Small intestine (tissue), 7 donors: Measurements from ENCODE around the gene GRIK1. TPM values are rescaled to one million over a fixed set of nuclear protein-coding genes. Genes with fewer than 3 reads are reported as not detected.

Experiments
- DNase-seq, 2 donors: peaks; one replicate each; pipeline versions ENCODE4 v3.0.0 to v3.0.0-alpha.2; 2013
- FAIRE-seq: peaks from 2 replicates; lab custom pipeline; 2012; peaks lifted over from hg19 to GRCh38; lab: Jason Lieb, UNC
- H3K27ac ChIP-seq, 3 donors: one replicate each; pipeline ENCODE4 v1.5.1; 2013; ENCODE audit warnings: low read length in 2 of 3, mild to moderate bottlenecking in 2 of 3, control low read depth in 1 of 3, inconsistent platforms in 1 of 3, low read depth in 1 of 3, moderate library complexity in 1 of 3
- H3K27me3 ChIP-seq, 3 donors: one replicate each; pipeline ENCODE4 v1.6.1; 2013; ENCODE audit warnings: low read length in 3 of 3, inconsistent platforms in 1 of 3; ENCODE audit not compliant: control insufficient read depth in 3 of 3, insufficient read depth in 3 of 3
- H3K36me3 ChIP-seq, 3 donors: one replicate each; pipeline ENCODE4 v1.6.1; 2013; ENCODE audit warnings: low read length in 3 of 3, inconsistent platforms in 1 of 3, low read depth in 1 of 3, mild to moderate bottlenecking in 1 of 3, moderate library complexity in 1 of 3; ENCODE audit not compliant: control insufficient read depth in 3 of 3, insufficient read depth in 2 of 3
- H3K4me1 ChIP-seq, 3 donors: one replicate each; pipeline ENCODE4 v1.6.1; 2013; ENCODE audit warnings: low read length in 2 of 3, inconsistent platforms in 1 of 3, low read depth in 1 of 3, mild to moderate bottlenecking in 1 of 3, moderate library complexity in 1 of 3; ENCODE audit not compliant: control insufficient read depth in 3 of 3, insufficient read depth in 2 of 3
- H3K4me3 ChIP-seq, 3 donors: one replicate each; pipeline ENCODE4 v1.5.1; 2013; ENCODE audit warnings: low read length in 3 of 3, control low read depth in 1 of 3, inconsistent platforms in 1 of 3, low read depth in 1 of 3, mild to moderate bottlenecking in 1 of 3, moderate library complexity in 1 of 3
- H3K9me3 ChIP-seq, 2 donors: one replicate each; pipeline ENCODE4 v1.6.1; 2013; ENCODE audit warnings: low read depth in 1 of 2, low read length in 1 of 2; ENCODE audit not compliant: control insufficient read depth in 2 of 2, insufficient read depth in 1 of 2
- WGBS, 3 donors: extraction: QIAGEN DNeasy Blood & Tissue Kit; methylation state at CpG; one replicate each; pipeline ENCODE4 v1.1.7; 2013; 5-methylcytosine and 5-hydroxymethylcytosine counted together
- polyA plus RNA-seq, 4 donors: library from polyadenylated mRNA; stranded (reverse) in 3 of 4; unstranded in 1 of 4; fragments of 200-250 nt in 3 of 4; fragments of 120-200 nt in 1 of 4; gene quantifications; one replicate each; pipeline versions ENCODE4 v1.2.1 to v1.2.3, GENCODE V29; 2013
- donor health status: healthy with polysubstance abuse.
- donor health status: control.
- donor health status: control.
- donor health status: Bipolar disorder and iron deficiency.
- donor health status: healthy.

Gene GRIK1
- polyA plus RNA-seq, 4 donors, result 0.24 to 0.37 TPM; not detected in 2

- 81 to 94% (median 91%) methylated on average over 3 of the region's 3 CpGs for whole genome bisulfite sequencing, 3 donors
- Histone ChIP-seq H3K36me3 (no peaks in the 10 kb centered on the region), H3K9me3 (no peaks in the 10 kb centered on the region), H3K27me3 (peaks cover 0 to 6% (median 0%) of the 10 kb centered on the region in 3 donors), H3K4me3 (no peak overlapping the region), H3K27ac (no peak overlapping the region), H3K4me1 (no peaks in the 10 kb centered on the region)
- DNase-seq (no peak), FAIRE-seq (no peak)
Observed at GRCh38 chr21:29654855-29655254, 284.9 kb downstream of the GRIK1 start.

GRCh38 chr21:29654203-29654602, 285.6 kb downstream of the GRIK1 start:
- Histone ChIP-seq H3K4me3 (no peak overlapping the region), H3K27me3 (peaks cover 0 to 6% (median 0%) of the 10 kb centered on the region in 3 donors), H3K36me3 (no peaks in the 10 kb centered on the region), H3K9me3 (no peaks in the 10 kb centered on the region), H3K4me1 (no peaks in the 10 kb centered on the region), H3K27ac (no peak overlapping the region)
- no peak for DNase-seq
- FAIRE-seq, result no peak

- DNase-seq, result no peak
- FAIRE-seq, result no peak
- WGBS, 3 donors, result 83 to 95% (median 91%) methylated on average over 6 of the region's 6 CpGs
- Histone ChIP-seq H3K9me3 (no peaks in the 10 kb centered on the region), H3K4me1 (no peaks in the 10 kb centered on the region), H3K4me3 (no peak overlapping the region), H3K36me3 (no peaks in the 10 kb centered on the region), H3K27ac (no peak overlapping the region), H3K27me3 (no peaks in the 10 kb centered on the region)
Observed at GRCh38 chr21:29650523-29651022, 289.2 kb downstream of the GRIK1 start.

- no peak for FAIRE-seq
- no peaks in the 10 kb centered on the region for H3K4me1 ChIP-seq
- DNase-seq, result no peak
- H3K27ac ChIP-seq, result no peak overlapping the region
- WGBS, 3 donors, result 74 to 78% (median 77%) methylated on average over 5 of the region's 5 CpGs
- H3K9me3 ChIP-seq, result no peaks in the 10 kb centered on the region
- H3K27me3 ChIP-seq, result no peaks in the 10 kb centered on the region
- H3K4me3 ChIP-seq, result no peak overlapping the region
- H3K36me3 ChIP-seq, result no peaks in the 10 kb centered on the region
Observed at GRCh38 chr21:29649406-29649814, 290.4 kb downstream of the GRIK1 start.

GRCh38 chr21:29648710-29649240, 291.0 kb downstream of the GRIK1 start:
- FAIRE-seq (no peak), DNase-seq (no peak)
- Histone ChIP-seq H3K36me3 (no peaks in the 10 kb centered on the region), H3K4me3 (no peak overlapping the region), H3K4me1 (no peaks in the 10 kb centered on the region), H3K27ac (no peak overlapping the region), H3K9me3 (no peaks in the 10 kb centered on the region), H3K27me3 (no peaks in the 10 kb centered on the region)
- 51 to 63% (median 53%) methylated on average over 5 of the region's 5 CpGs for WGBS, 3 donors

- WGBS, 3 donors, result 63 to 75% (median 72%) methylated on average over 5 of the region's 5 CpGs
- Histone ChIP-seq H3K27me3 (no peaks in the 10 kb centered on the region), H3K9me3 (no peaks in the 10 kb centered on the region), H3K4me1 (peaks cover 0 to under 1% (median 0%) of the 10 kb centered on the region in 3 donors), H3K27ac (no peak overlapping the region), H3K36me3 (no peaks in the 10 kb centered on the region), H3K4me3 (no peak overlapping the region)
- DNase-seq (no peak), FAIRE-seq (no peak)
Observed at GRCh38 chr21:29647353-29647781, 292.4 kb downstream of the GRIK1 start.

GRCh38 chr21:29645666-29646553, 293.9 kb downstream of the GRIK1 start:
- peak overlapping the region in 1 of 3 donors; percentile 8 for H3K27ac ChIP-seq
- DNase-seq (peak in 1 of 2 donors; percentile 17), FAIRE-seq (no peak)
- no peaks in the 10 kb centered on the region for H3K27me3 ChIP-seq
- 78 to 83% (median 79%) methylated on average over 3 of the region's 3 CpGs for WGBS, 3 donors
- peaks cover 0 to 3% (median 0%) of the 10 kb centered on the region in 3 donors for H3K4me1 ChIP-seq
- H3K9me3 ChIP-seq, result no peaks in the 10 kb centered on the region
- H3K4me3 ChIP-seq, result no peak overlapping the region
- no peaks in the 10 kb centered on the region for H3K36me3 ChIP-seq

- H3K27ac ChIP-seq, result no peak overlapping the region
- DNase-seq, result no peak
- no peaks in the 10 kb centered on the region for H3K27me3 ChIP-seq
- H3K4me3 ChIP-seq, result no peak overlapping the region
- WGBS, 3 donors, result 83 to 90% (median 86%) methylated on average over 3 of the region's 3 CpGs
- FAIRE-seq, result no peak
- H3K9me3 ChIP-seq, result no peaks in the 10 kb centered on the region
- H3K36me3 ChIP-seq, result no peaks in the 10 kb centered on the region
- H3K4me1 ChIP-seq, result peaks cover 0 to 3% (median 0%) of the 10 kb centered on the region in 3 donors
Observed at GRCh38 chr21:29643289-29643688, 296.5 kb downstream of the GRIK1 start.
